SK-N-MC (cell line): ENCODE measurements around the gene SNX24.

Experiments used
- DNase-seq: peaks from one replicate; pipeline ENCODE4 v3.0.0-alpha.2; 2011; ENCODE audit warnings: low read depth, low spot score
- H3K27ac ChIP-seq: fragments of 200-600 bp; sonication (generic); 2 replicates; pipeline ENCODE4 v1.5.1; 2016; ENCODE audit warnings: mixed run types
- H3K36me3 ChIP-seq: fragments of 200-600 bp; sonication (generic); 2 replicates; pipeline ENCODE4 v1.6.1; 2017; ENCODE audit warnings: antibody characterized with exemption, low read length, mixed read lengths; ENCODE audit not compliant: insufficient read depth
- H3K4me3 ChIP-seq: fragments of 200-600 bp; sonication (generic); 2 replicates; pipeline ENCODE4 v1.5.1; 2016
- H3K9ac ChIP-seq: fragments of 200-600 bp; sonication (generic); 2 replicates; pipeline ENCODE4 v1.8.0; 2017; ENCODE audit warnings: mixed run types, mixed read lengths; ENCODE audit not compliant: insufficient read length
- H3K9me3 ChIP-seq: fragments of 200-600 bp; sonication (generic); 2 replicates; pipeline ENCODE4 v1.6.1; 2017; ENCODE audit warnings: low read depth, mild to moderate bottlenecking, antibody characterized with exemption, low read length, moderate library complexity, mixed read lengths
- EZH2 ChIP-seq: fragments of 200-600 bp; sonication (generic); IDR thresholded peaks from one replicate; pipeline ENCODE4 v1.6.1; 2017; ENCODE audit warnings: antibody characterized with exemption
- FOXP2 ChIP-seq: optimal IDR thresholded peaks from 2 replicates; pipeline ENCODE3; 2011; ENCODE audit warnings: mild to moderate bottlenecking, moderate library complexity; ENCODE audit not compliant: insufficient read depth; ENCODE audit errors: extremely low read length, control extremely low read depth
- POLR2AphosphoS5 ChIP-seq: IDR thresholded peaks from 2 replicates; pipeline ENCODE4 v1.6.1; 2012; ENCODE audit warnings: mild to moderate bottlenecking, low read depth, low read length, borderline replicate concordance

The SNX24 gene

GRCh38 chr5:122845229-122846050, at the start of gene SNX24:
SNX24 (plus strand) TSS chr5:122845613; CDS start chr5:122845634, 21 bp downstream.
- Histone ChIP-seq H3K9me3 (no peaks in the 10 kb centered on the region), H3K36me3 (no peaks in the 10 kb centered on the region), H3K4me3 (peak within 1 kb of the TSS; percentile 94), H3K9ac (peak within 1 kb of the TSS; percentile 87), H3K27ac (peak within 1 kb of the TSS; percentile 42; the same call in 1 of the 2 replicates)
- no peak for DNase-seq
- TF ChIP-seq FOXP2 = no peak
- TF ChIP-seq POLR2AphosphoS5 = peak; percentile 62

DNA sequence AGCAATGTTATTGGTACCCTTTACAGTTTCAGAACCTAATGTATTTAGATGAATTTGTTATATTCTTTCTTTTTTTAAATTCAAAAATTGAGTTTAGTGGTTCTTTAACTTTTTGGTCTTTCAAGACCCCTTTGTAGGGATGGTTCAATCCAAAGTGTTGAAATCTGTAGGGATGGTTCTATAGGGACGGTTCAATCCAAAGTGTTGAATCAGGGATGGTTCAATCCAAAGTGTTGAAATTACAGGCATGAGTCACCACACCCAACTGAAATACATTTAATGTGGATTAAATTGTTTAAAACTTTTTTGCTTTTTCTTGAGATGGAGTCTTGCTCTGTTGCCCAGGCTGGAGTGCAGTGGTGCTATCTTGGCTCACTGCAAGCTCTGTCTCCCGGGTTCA, 39.9 kb upstream of the SNX24 start:
- peaks cover 37% of the 10 kb centered on the region for H3K36me3 ChIP-seq
- no peak overlapping the region for H3K9ac ChIP-seq
- no peak overlapping the region for H3K27ac ChIP-seq
- DNase-seq = no peak
- H3K4me3 ChIP-seq = no peak overlapping the region
- TF ChIP-seq POLR2AphosphoS5 (no peak), FOXP2 (no peak)
- no peaks in the 10 kb centered on the region for H3K9me3 ChIP-seq

- Histone ChIP-seq H3K36me3 (peaks cover 9% of the 10 kb centered on the region), H3K9me3 (no peaks in the 10 kb centered on the region), H3K4me3 (no peak overlapping the region), H3K9ac (no peak overlapping the region), H3K27ac (no peak overlapping the region)
- TF ChIP-seq POLR2AphosphoS5 (no peak), EZH2 (no peak), FOXP2 (no peak)
- no peak for DNase-seq
These were observed 35.0 kb upstream of the SNX24 start for GRCh38 chr5:122810405-122810804.

DNA sequence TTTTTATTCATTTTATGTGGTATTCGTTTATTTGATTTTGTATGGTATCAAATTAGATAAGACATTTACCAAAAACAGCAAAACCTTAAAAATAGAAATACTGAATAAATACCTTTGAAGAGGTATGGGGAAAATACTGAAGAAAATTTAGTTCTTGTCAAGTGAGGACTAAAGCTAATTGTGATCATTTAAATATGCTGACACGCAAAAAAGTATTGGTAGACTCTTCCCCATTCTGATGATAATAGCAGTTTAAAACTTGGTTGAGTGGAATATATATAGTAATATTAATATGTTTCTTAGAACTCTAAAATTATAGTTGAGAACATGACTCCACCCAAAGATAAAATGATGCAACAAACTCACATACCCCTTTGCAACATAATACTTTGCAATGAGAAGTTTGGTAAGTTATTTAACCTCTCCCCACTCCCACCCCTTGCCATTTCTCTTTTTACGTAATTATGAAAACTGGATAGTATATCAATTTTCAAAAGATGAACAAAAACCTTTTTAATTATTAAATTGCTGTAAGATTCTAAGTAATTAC, 30.1 kb upstream of the SNX24 start:
- Histone ChIP-seq H3K36me3 (peaks cover 18% of the 10 kb centered on the region), H3K9me3 (no peaks in the 10 kb centered on the region), H3K27ac (0 out of 2 replicates have a peak overlapping the region, but pooled peaks have one; percentile 31), H3K9ac (no peak overlapping the region), H3K4me3 (no peak overlapping the region)
- no peak for DNase-seq
- TF ChIP-seq POLR2AphosphoS5 (no peak), FOXP2 (no peak), EZH2 (no peak)

GRCh38 chr5:122816756-122817155, 28.7 kb upstream of the SNX24 start:
- Histone ChIP-seq H3K9me3 (no peaks in the 10 kb centered on the region), H3K4me3 (no peak overlapping the region), H3K27ac (no peak overlapping the region), H3K36me3 (peaks cover 26% of the 10 kb centered on the region), H3K9ac (no peak overlapping the region)
- no peak for DNase-seq
- TF ChIP-seq EZH2 (no peak), POLR2AphosphoS5 (no peak), FOXP2 (no peak)

- DNase-seq = no peak
- Histone ChIP-seq H3K36me3 (peaks cover 19% of the 10 kb centered on the region), H3K27ac (no peak overlapping the region), H3K9me3 (no peaks in the 10 kb centered on the region), H3K4me3 (no peak overlapping the region), H3K9ac (no peak overlapping the region)
- TF ChIP-seq POLR2AphosphoS5 (no peak), EZH2 (no peak), FOXP2 (no peak)
These were observed 13.4 kb upstream of the SNX24 start for GRCh38 chr5:122831984-122832383.

- Histone ChIP-seq H3K36me3 (no peaks in the 10 kb centered on the region), H3K9ac (no peak overlapping the region), H3K9me3 (no peaks in the 10 kb centered on the region), H3K4me3 (no peak overlapping the region), H3K27ac (no peak overlapping the region)
- TF ChIP-seq POLR2AphosphoS5 (no peak), EZH2 (no peak), FOXP2 (no peak)
- no peak for DNase-seq
These were observed 9.7 kb upstream of the SNX24 start for GRCh38 chr5:122835681-122836080.

DNA sequence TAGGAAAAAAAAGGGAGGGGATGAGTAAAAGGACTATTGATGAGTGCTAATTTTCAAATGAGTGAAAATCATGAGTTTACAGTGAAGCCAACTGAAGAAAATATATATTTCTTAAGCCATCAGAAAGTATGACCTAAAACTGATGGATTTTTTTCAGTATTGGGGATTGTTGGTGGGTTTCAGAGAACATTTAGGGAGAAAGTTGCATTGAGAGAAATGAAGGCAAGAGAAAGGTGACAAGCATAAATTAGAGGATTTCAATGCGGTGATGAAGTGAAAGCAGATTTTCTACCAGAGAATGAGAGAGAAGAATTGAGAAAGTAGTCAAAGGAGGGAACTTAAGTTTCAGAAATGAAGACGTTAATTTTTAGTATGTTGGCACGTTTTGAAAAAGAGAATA, 8.5 kb upstream of the SNX24 start:
- DNase-seq = no peak
- H3K36me3 ChIP-seq = no peaks in the 10 kb centered on the region
- no peak overlapping the region for H3K9ac ChIP-seq
- H3K9me3 ChIP-seq = no peaks in the 10 kb centered on the region
- no peak overlapping the region for H3K27ac ChIP-seq
- no peak for TF ChIP-seq FOXP2
- TF ChIP-seq POLR2AphosphoS5 = no peak
- no peak for TF ChIP-seq EZH2
- H3K4me3 ChIP-seq = no peak overlapping the region
